ENCODE measurements around the gene COPS3.

DNA sequence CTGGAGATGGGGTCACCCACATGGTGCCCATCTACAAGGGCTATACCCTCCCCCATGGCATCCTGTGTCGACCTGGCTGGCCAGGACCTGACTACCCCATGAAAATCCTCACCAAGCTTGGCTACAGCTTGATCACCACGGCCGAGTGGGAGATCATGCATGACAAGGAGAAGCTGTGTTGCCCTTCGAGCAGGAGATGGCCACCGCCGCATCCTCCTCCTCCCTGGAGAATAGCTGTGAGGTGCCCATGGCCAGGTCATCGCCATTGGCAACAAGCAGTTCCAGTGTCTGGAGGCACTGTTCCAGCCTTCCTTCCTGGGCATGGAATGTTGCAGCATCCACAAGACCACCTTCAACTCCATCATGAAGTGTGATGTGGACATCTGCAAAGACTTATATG lies 38.8 kb downstream of the COPS3 start:
- TF ChIP-seq CTCF (conservative IDR thresholded peaks at IDR 0.05 in 1 of 2, IDR thresholded peaks at IDR 0.05 in 1 of 2; ENCODE audit: extremely low read depth in 1 of 2, insufficient read depth in 1 of 2, low read depth in 1 of 2, low read length in 2 of 2), result no peak
- TF ChIP-seq EZH2 (IDR thresholded peaks at IDR 0.05; ENCODE audit: borderline replicate concordance, low read length), result no peak

Data from mammary epithelial cell (primary cell).